Mucosa of gallbladder (tissue), 1 donor: Measurements from ENCODE around the gene SYNE1. TPM values are rescaled to one million over a fixed set of nuclear protein-coding genes. Genes with fewer than 3 reads are reported as not detected.

Experiments used
- DNase-seq: peaks from one replicate; pipeline ENCODE4 v3.0.0-alpha.2; 2020; ENCODE audit warnings: low spot score
- total RNA-seq: library from RNA; stranded (reverse); gene quantifications from one replicate; pipeline ENCODE4 v1.2.1, GENCODE V29; 2021
- donor health status: DM: no; HTN: no; CAD: no.

Gene SYNE1
- total RNA-seq, 1 donor from 2014 or later = 65.6 TPM

DNA sequence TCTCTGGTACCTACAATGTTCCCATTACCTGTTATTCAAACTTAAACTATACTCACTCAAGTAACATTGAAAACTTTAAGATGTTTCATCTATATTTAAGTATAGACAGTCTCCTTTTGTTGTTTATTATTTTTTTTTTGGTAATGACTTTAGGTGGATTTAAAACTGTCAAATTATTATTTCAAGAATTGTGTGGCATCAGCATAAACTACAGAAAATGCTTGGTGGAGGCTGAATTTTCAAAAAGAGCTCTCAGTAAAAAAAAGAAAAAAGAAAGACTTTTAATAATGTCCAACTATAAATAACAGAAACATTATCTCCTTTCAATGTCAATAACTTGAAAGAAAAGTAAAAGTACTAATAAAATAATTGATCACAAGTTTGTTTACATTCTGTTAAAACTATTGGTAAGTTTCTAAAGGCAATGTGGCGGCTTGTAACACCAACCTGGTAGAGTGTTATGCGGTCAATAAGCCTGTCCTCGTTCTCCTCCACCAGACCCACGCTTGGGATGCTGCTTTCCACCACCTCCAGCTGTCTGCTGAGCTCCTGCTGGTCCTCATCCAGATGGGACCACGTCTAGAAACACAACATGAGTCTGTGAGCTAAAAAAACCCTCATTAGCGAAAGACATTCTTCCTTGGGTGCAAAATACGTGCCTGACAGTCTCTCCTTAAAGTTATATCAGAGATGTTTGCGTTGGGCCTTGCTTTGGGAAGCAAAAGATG lies 400.6 kb downstream of the SYNE1 start:
- DNase-seq = no peak

DNA sequence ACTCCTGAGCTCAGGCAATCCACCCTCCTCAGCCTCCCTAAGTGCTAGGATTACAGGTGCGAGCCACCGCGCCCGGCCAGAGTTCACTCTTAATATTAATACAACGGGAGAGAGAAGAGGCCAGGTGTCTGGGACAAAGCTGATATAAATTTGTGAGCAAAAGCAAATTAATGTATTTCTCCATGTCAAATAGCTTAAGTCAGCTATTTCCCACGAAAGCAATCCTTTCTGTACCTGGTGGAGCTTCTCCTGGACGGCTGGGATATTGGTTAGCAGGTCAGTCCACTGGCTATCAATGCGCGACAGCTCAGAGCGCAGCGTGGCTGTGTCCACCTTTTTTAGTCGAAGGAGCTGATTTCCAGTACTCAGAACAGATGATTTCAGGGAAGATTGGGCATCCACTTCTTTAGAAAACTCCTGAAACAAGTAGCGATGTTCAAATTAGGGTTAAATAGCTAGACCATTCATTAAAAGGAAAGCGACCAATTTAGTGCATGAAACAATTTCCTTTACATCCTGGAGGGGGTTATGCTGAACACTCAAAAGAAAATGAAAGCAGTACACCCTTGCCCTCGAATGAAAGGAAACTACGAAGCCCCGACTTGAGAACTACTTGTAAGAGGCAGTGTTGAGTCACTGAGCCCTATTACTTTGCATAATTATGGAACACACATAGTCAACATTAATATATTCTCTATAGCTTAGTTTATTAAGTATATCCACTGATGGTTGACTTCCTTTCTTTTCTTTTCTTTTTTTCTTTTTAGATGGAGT lies 403.4 kb downstream of the SYNE1 start:
- no peak for DNase-seq

DNA sequence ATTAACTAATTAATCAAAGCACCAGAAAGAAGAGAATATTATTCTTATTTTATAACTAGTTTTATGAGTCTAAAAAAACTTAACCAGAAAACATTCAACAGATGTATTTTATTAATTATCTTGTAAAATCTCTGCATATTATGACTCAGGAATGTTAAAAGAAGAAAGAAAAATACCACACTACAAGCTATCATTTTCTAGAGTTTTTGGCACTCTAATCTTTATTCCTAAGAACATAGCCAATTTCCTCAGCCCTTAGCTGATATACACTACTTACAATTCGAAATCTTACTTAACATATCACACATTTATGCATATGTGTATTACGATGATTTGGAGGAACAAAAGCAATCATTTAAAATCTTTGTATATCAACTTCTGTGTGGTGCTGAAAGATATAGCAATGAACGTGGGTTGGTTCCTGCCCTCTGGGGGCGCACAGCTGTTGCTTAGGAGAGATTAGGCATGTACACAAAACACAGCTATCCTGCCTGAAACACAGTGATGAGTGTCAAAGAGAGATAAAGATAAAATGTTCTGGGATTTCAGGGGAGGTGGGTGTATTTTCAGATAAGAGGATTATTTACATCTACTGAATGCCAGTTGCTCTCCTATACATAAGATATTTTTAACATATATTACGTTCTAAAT lies 404.5 kb downstream of the SYNE1 start:
- no peak for DNase-seq

DNA sequence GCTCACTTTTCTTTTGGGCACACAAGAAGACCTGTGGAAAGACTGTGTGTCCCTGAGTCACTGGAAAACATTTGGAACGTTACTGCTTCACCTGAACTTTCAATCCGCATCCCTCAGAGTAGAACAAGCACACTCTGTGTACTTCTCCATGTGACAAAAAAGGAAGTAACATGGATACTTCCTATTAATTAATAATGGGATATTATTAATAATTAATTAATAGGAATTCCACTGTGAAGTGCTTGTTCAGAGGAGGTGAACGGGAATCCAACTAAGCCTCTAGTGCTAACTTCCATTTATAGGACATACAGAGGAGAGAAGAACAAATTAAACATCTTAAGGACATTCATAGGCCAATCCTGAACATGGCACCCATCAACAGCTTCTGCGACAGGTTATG lies 407.8 kb downstream of the SYNE1 start:
- DNase-seq = no peak

DNA sequence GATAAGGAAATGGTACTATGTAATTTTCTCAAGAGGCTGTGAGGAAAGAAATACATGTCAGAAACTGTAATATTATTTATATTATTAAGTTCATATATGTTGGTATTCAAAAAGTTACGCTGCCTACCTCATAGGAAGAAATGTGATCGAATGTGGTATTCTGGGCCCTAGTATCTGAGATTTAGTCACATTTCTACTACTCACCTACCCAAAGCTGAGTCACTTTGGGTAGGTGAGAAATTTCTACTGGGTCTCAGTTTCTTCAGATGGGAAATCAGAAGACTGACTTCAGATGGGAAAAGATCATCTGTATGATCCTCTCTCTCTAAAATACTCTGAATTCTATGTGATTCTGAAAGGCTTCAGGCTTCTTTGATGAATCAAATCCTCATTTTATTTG lies 411.0 kb downstream of the SYNE1 start:
- no peak for DNase-seq

DNA sequence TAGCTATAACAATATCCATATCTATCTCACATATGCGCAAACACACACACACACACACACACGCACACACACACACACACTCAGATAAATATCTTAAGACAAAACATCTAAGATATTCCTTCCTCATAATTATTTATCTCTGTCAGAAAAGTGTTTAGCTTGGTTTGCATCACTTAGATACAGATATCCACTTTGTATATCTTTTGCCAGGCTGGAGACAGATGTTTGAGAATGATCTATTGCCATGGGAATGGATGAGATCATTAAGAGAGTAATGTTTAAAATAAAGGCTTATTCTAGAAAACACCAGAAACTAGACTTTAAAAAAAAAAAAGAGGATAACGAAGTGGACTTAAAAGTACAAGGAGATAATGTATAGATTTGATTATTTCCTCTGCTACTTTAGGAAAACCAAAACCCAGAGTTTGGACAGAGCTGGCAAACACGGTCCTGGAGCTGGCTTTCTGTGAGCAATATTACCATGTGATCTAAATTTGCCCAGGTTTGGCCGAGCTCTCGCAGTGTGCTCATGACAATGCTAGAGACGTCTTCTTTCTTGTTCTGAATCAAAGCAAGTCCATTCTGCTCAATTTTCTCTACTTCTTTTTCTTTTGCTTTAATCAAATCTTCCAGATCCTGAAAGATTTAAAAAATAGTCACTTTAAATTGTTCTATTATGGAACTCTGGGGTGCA lies 411.8 kb downstream of the SYNE1 start:
- DNase-seq = no peak

DNA sequence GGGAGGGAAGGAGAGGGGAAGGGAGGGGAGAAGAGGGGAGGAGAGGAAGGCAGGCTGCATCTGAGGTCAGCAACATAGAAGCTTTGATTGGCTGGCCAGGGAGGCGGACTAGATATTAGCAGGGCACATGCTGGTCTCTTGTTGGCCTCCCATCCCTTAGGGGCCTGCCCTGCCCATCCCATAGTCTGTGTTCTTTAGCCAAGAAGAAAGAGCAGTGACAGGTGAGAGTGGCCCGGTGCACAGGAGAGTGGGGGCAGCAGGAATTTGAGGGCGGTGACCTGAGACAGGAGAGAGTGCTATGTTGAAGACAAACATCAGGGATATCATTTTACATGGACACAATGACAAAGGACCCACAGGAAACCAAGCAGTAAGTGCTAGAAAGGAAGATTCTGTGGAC lies 413.5 kb downstream of the SYNE1 start:
- DNase-seq = no peak

DNA sequence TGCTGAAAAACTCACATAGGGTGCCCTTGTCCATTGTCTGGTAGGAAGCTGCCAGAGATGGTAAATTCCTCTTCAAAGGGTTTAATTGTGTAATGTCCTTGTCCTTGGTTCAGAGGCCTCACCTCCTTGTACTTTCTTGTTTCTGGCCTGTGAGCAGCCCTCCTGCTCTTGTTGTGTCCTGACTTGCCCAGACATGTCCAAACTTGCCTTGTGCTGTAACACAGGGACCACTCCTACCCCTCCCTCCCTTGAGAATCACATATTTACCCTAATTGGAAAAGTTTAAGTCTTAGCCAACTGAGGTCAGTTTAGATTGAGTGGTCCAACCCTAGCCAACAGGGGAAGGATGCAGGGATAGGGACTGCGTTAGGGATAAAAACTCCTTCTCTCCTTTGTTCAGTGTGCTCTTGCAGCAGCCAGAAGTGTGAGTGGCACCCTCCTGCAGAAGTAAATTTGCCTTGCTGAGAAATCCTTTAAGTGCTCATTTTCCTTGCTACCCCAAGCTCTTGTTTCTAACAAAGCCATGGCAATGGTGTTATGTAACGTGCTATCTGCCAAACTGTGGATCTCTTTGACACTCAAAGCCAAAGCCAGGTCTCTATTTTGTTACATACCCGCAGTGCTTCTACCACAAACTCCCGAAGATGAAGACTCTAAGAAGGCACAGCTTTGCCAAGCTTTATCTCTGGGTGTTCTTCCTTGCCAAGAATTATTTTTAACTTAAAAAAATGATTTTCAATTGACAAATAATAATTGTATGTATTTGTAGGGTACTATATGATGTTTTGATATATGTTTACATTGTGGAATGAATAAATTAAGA lies 415.1 kb downstream of the SYNE1 start:
- no peak for DNase-seq

DNA sequence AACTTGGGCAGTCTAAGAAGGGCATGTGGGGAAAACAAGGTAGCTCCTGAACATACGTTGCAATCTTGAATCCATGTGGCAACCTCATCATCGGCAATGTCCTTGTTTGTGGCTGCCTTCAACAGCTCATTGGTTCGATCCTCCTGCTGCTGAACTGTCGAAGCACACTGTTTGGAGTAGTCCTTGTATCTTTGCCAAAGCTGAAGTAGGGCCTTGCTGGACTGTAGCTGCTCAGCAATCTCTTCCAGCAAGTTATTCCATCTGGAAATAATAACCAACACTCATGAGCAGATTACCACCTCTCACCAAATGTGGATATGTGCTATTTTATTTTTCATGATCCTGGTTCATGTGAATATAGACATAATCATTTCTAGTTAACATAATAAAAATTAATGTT lies 416.4 kb downstream of the SYNE1 start:
- no peak for DNase-seq

DNA sequence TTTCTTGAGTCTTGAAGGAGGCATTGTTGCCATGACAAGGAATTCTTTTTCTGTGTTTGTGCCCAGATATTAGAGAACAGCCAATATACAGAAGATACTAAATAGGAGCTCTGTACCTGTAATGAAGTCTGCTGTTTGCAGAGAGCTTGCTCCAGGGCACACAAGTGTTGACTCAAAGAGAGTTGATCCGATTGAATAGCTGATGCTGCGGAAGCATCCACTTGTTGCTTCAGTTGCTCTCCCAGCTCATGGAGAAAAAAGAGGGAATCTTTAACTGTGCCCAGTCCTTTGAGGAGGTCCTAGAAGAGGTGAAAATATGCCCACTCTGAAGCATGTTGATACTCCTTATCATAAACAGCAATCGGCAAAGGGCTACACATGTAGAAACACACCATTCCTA lies 418.3 kb downstream of the SYNE1 start:
- DNase-seq = no peak

DNA sequence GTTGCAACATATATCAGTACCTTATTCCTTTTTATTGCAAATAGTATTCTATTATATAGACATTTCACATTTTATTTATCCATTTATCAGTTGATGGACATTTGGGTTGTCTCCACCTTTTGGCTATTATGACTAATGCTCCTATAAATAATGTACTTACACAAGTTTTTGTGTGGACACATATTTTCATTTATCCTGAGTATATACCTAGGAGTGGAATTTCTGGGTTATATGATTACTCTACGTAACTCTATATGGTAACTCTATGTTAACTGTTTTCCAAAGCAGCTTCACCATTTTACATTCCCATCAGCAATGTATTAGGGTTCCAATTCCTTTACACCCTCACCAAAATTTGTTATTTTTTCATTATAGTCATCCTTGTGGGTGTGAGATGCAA lies 424.7 kb downstream of the SYNE1 start:
- DNase-seq = no peak

DNA sequence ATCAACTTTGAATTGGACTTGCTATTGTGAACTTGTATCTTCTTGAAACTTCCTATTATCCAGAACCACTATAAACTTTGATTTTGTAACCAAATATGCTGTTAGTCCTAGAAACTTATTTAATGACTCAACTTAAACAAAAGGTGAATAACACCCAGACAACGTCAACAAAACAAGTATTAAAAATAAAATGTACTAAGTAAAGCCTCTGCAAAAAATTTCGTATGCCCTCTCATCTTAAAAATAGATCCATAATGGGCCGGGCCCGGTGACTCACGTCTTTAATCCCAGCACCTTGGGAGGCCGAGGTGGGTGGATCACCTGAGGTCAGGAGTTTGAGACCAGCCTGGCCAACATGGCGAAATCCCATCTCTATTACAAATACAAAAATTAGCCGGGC lies 428.0 kb downstream of the SYNE1 start:
- DNase-seq = no peak

DNA sequence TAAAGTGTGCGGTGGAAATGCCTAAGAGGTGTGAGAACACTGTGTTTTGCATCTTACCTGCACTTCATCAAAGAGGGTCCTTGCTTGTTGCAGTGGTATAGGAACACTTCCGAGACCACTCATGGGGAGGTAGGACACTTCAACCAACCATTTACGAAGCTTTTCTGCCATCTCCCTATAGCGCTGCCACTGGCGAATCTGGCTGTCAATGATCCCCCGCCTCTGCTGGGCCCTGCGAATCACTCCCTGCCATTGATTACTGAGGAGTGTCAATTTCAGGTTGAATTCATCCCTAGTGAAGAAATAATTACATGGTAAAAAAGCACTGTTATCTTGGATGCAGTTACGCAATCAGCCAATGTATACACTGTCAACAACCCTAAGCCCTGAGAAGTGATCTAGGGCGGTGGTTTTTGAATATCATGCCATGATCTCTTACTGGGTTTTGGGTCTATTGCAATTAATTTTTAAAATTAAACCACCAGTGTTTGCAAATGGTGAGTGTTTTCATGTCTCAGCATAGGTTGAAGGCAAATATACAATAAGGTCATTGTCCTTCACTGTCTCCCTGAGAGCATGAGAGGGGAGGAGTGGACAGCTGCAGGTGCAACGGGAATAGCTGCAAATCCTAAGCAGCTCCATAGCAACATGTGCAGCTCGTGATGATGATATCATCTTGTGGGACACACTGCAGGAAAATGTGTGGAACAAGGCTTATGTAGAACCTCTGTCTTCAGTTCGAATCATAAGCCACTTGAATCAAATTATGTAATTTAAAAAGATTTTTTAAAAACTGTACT lies 429.0 kb downstream of the SYNE1 start:
- DNase-seq = no peak

DNA sequence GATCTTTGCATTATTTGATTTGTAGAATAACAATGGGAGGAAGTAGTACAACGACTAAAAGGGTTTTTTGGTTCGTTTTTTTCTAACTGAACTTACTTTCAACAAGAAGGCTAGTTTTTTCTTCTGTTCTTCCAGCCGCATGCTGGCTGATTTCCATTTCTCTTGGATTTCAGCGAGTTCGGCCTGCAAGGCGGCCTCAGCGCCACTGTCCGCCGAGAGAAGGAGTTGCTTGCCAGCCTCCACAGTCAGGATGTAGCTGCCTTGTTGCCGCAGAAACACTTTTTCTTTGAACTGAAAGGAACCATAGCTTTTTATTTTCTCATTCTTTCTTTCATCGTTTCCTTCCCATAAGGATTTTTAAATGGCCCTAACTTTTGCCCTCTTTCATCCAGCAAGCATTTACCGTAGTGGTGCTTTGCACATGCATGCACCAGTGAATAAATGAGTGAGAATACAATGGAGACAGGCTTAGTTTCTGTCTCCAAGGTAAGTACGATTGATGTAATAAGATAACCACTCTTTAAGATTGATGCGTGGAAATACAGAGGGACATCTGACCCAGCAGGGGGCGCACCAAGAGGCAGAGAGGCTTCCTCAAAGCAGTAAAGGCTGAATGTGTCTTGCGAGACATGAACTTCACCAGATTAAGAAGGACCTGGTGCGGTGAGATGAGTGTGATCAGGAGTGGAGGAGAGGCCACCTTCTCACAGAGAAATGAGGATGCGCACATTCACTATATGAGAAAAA lies 430.9 kb downstream of the SYNE1 start:
- DNase-seq = no peak

DNA sequence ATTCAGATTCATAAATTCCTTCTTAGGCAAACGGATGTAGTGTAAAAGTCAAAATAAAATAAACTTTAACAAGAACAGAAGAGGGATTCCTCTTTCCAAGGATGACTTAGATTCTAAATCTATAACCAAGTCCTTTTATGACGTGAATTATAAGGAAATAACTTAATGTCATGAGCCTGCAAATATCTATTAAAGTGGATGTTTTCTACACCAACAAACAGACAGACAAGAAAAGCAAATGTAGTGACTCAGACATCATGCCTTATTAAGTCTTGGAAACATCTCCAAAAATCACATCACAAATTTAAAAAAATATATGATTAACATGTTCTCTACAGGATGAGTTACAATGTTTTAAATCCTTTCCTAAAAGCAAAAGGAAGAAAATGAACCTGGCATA lies 432.6 kb downstream of the SYNE1 start:
- no peak for DNase-seq

DNA sequence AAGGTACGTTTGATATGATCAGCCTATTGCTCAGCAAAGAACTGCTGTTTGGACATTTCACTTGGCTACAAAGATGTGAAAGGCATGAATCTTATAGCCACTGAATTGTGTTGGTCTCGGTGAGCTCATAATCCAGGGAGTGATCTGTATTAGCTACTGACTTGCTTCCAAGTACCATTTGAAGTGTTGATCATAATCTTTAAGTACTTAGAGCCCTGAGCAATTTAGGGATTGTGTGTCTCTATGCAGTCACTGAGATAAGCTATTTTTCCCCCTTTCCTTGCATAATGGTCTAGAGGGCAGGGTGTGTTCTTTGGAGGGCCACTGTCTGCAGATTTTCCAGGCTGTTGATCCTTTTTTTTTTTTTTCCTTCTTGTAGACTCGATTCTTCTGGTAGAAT lies 436.0 kb downstream of the SYNE1 start:
- no peak for DNase-seq

DNA sequence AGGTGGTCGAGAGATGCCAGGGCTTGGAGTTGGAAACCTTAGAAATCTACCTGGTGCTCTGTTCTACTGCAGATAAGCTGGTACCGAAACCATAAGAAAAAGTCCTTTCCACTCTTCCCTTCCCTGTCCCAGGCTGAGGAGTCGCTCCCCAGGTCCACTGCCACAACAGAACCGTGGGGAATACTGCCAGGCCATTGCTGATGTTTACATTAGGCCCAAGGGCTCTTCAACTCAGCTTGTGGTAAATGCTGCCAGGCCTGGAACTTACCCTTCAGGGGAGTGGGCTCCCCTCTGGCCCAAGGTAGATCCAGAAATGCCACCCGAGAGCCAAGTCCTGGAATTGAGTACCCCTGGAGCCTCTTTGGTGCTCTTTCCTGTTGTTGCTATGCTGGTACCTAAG lies 441.3 kb downstream of the SYNE1 start:
- DNase-seq = no peak

DNA sequence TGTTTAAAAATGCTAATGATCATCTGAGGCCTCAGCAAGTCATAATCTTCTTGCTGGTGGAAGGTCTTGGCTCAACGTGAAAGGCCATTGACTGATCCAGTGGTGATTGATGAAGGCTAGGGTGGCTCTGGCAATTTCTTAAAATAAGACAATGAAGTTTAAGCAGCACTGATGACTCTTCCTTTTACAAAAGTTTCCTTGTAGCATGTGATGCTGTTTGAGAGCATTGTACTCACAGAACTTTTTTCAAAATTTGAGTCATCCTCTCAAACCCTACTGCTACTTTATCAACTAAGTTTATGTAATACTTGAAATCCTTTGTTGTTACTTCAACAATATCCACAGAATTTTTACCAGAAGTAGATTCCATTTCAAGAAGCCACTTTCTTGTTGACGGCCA lies 447.4 kb downstream of the SYNE1 start:
- no peak for DNase-seq

DNA sequence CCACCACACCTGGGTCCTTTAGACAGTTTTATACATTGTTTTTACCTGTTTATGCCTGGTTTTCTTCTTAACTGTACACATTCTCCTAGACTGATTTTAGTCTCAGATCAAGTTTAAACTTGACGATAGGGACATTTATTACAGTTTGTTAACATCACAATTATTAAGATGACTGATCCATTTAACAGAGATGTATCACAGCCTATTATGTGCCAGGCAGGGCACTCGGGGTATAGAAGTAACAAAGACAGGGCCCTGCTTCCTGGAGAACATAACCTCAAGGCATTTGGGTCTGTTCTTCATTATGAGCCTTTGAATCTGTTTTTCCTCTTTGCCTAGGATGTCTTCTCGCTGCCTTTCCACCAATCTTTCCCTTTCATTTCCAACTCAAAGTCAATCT lies 449.2 kb downstream of the SYNE1 start:
- DNase-seq = no peak

DNA sequence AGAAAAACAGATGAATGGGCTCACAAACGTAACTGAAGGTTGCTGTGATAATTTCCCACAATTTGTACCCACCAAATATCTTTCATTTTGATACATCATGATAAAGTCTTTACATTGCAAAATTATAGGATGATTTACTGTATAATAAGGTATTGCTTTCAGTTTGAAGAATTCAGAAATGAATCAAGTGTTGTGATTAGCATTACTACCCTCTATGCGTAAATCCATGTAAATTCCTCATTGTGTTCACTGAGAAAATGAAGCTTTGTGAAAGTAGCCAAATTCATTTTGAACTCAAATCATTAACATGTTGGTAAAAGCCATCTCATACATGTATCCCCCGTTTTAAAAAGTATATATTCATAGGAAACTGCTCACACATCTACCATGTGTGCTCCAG lies 450.3 kb downstream of the SYNE1 start:
- no peak for DNase-seq
